GM21786 (cell line): ENCODE measurements around the gene IRF7.

ENCODE experiments used
- ATAC-seq: cut with Tn5 transposase; IDR thresholded peaks from one replicate; pipeline ENCODE4 v1.9.1; 2021; ENCODE audit not compliant: unreplicated experiment

IRF7 gene

DNA sequence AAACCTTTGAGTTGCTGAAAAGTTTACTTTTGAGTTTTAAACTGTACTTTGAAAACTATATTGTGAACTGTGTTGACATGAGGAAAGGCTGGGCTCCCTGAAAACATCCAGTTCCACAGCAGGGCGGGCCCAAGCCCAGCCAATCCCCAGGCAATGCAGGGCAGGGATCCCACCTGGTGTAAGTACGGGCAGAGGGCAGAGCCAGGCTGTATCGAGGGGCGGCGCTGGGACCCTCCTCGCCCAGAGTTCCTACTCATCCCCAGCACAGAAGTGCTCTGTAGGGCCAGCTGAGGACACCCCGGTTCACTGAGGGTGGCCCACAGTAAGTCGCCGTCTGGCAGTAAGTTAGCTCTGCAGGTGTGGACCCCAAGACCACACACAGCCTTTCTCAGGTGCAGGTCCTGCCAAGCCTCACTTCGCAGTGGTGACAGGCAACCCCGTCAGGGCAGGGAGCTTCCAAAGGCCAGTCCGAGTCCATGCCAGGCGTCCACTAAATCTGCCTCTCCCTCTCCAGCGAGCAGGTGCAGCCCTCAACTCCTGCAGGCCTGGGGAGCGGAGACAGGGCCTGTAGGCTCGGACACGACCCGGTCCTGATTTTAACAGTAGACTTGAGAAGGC, 48.6 kb downstream of the IRF7 start:
- no peak for ATAC-seq

DNA sequence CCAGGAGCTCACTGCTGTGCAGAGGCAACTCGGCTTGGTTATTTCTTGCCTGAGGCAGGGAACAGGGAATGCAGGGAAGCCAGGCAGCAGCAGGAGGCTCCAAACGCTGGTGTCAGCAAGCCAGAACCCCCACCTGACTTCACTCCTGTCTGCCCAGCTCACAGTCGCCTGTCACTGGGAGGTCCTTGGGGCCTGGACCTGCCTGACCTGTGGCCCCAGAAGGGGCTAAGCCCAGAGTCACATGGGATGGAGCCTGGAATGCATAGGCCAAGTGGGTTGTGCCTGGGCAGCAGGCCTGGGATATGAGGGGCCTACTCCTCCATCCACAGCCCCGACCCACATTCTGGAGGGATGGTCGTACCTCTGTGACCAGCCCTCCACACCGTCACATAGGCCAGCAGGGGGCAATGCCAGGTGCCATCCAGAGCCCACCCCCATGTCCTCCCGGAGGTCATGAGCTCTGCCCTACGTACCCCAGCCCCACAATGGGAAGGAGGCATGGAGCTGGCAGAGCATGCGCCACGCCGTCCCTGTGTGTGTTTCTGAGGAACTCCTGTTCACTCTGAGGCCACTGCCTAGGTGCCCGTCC, 49.7 kb downstream of the IRF7 start:
- ATAC-seq = no peak

DNA sequence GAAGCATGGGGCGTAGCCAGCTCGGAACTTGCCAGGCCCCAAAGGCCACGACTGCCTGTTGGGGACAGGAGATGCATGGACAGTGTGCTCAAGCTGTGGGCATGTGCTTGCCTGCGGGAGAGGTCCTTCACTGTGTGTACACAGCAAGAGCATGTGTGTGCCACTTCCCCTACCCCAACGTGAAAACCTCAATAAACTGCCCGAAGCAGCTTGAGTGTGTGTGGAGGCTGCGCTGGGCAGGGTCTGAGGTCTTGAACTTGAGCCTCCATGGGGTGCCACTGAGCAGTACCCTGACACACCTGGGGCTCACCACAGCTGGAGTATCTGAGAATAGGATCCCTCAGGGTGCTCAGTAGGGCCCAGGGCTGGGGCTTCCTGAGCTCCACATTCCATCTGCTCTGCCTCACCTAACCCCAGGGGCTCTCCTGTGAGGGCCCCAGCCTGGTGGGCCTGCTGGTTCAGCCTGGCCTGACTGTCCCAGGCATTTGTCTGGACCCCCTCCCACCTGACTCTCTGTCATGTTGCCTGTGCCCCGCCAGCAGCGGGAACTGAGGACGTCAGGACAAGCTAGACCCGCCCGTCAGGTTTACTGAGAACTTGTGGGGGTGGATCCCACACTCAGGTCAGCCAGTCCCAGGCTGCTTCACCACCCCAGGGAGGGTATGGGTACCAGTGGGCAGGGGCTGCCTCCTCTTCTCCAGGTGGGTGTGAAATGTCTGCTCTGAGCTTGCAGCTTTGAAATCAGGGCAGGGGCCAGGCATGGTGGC, 51.8 kb downstream of the IRF7 start:
- ATAC-seq = no peak

DNA sequence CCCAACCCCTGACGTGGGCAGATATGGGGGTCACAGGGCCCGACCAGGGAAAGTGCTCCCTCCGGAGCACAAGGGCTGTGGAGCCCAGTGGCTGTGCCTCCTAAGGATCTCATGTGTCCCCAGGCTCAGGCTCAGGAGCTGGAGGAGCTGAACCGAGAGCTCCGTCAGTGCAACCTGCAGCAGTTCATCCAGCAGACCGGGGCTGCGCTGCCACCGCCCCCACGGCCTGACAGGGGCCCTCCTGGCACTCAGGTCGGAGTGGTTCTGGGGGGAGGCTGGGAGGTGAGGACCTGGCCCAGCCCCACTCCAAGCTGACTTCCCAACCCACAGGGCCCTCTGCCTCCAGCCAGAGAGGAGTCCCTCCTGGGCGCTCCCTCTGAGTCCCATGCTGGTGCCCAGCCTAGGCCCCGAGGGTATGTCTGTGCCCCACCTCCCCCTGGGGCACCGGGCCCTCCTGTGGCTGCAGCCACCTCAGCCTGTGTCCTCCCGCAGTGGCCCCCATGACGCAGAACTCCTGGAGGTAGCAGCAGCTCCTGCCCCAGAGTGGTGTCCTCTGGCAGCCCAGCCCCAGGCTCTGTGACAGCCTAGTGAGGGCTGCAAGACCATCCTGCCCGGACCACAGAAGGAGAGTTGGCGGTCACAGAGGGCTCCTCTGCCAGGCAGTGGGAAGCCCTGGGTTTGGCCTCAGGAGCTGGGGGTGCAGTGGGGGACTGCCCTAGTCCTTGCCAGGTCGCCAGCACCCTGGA, 52.5 kb downstream of the IRF7 start:
- ATAC-seq = no peak
